ENCODE results near the gene GRM1.

The GRM1 gene

DNA sequence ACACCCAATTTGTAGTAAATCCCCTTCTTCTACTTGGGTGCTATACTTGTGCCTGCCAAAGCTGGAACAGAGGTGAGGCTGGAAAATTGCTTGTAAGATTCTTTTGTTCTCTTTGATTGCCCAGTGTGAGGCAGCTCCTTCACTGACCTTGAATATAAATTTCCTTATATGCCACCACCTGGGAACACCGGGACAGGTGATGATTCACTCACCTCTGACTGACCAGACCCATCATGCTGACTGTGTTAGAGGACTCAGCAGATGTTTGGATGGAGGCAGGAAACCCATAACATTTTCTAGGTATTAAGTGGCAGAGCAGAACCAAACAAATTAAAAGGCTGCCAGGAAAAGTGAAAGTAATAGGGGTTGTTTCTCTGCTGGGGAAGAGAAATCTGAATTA is 120.9 kb downstream of the GRM1 start:
- Histone ChIP-seq H3K27ac (replicated peaks) (no peak overlapping the region), H3K27me3 (ENCODE audit: insufficient read depth, poor library complexity, severe bottlenecking) (no peaks in the 10 kb centered on the region), H3K4me3 (replicated peaks; ENCODE audit: insufficient read depth, low read length) (no peak overlapping the region)
- DNase-seq (ENCODE audit: low read depth in 1 of 2, low spot score in 1 of 2) = no peak
- TF ChIP-seq SPI1 (IDR thresholded peaks at IDR 0.05; ENCODE audit: borderline replicate concordance, low read depth) = no peak
- TF ChIP-seq, protein P1, sequence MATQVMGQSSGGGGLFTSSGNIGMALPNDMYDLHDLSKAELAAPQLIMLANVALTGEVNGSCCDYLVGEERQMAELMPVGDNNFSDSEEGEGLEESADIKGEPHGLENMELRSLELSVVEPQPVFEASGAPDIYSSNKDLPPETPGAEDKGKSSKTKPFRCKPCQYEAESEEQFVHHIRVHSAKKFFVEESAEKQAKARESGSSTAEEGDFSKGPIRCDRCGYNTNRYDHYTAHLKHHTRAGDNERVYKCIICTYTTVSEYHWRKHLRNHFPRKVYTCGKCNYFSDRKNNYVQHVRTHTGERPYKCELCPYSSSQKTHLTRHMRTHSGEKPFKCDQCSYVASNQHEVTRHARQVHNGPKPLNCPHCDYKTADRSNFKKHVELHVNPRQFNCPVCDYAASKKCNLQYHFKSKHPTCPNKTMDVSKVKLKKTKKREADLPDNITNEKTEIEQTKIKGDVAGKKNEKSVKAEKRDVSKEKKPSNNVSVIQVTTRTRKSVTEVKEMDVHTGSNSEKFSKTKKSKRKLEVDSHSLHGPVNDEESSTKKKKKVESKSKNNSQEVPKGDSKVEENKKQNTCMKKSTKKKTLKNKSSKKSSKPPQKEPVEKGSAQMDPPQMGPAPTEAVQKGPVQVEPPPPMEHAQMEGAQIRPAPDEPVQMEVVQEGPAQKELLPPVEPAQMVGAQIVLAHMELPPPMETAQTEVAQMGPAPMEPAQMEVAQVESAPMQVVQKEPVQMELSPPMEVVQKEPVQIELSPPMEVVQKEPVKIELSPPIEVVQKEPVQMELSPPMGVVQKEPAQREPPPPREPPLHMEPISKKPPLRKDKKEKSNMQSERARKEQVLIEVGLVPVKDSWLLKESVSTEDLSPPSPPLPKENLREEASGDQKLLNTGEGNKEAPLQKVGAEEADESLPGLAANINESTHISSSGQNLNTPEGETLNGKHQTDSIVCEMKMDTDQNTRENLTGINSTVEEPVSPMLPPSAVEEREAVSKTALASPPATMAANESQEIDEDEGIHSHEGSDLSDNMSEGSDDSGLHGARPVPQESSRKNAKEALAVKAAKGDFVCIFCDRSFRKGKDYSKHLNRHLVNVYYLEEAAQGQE (IDR thresholded peaks at IDR 0.05; ENCODE audit: insufficient replicate concordance, low read depth) = no peak
- TF ChIP-seq, protein P2, sequence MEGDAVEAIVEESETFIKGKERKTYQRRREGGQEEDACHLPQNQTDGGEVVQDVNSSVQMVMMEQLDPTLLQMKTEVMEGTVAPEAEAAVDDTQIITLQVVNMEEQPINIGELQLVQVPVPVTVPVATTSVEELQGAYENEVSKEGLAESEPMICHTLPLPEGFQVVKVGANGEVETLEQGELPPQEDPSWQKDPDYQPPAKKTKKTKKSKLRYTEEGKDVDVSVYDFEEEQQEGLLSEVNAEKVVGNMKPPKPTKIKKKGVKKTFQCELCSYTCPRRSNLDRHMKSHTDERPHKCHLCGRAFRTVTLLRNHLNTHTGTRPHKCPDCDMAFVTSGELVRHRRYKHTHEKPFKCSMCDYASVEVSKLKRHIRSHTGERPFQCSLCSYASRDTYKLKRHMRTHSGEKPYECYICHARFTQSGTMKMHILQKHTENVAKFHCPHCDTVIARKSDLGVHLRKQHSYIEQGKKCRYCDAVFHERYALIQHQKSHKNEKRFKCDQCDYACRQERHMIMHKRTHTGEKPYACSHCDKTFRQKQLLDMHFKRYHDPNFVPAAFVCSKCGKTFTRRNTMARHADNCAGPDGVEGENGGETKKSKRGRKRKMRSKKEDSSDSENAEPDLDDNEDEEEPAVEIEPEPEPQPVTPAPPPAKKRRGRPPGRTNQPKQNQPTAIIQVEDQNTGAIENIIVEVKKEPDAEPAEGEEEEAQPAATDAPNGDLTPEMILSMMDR (IDR thresholded peaks at IDR 0.05; ENCODE audit: insufficient read depth, low read length) = no peak
- TF ChIP-seq GABPA (IDR thresholded peaks at IDR 0.05; ENCODE audit: low read depth) = no peak
- no peak for TF ChIP-seq POLR2AphosphoS5 (IDR thresholded peaks at IDR 0.05; ENCODE audit: low read depth)

DNA sequence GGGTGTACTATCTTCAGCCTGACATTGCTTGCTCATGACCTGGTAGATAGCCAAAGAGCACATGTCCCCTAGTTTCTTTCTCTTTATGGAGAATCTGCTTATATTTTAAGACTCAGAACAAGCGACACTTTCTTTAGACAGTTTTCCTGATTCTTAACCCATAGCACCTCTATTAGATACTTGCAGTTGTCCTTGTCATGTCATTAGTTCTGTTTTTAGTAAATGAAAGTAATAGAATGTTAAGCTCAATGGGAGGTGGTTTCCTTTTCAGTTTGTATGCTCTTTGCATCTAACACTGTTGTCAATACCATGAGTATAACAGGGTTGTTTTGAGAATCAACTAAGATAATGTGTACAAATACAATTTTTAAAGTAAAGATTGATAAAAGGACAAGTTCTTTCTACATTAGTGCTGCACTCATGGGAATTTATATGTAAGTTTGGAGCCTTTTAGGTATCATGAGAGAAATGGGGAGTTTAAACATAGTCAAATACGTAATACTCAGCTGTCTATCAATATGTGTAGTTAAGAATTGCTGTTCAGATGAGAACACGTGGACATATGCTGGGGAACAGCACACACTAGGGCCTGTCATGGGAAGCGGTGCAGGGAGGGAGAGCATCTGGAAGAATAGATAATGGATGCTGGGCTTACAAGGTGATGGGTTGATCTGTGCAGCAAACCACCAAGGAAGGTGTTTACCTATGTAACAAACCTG is 124.3 kb downstream of the GRM1 start:
- DNase-seq (ENCODE audit: low read depth in 1 of 2, low spot score in 1 of 2) = no peak
- Histone ChIP-seq H3K4me3 (replicated peaks; ENCODE audit: insufficient read depth, low read length) (no peak overlapping the region), H3K27ac (replicated peaks) (no peak overlapping the region), H3K27me3 (ENCODE audit: insufficient read depth, poor library complexity, severe bottlenecking) (no peaks in the 10 kb centered on the region)
- TF ChIP-seq, protein P1 (IDR thresholded peaks at IDR 0.05; ENCODE audit: insufficient replicate concordance, low read depth) = no peak
- TF ChIP-seq GABPA (IDR thresholded peaks at IDR 0.05; ENCODE audit: low read depth) (no peak), SPI1 (IDR thresholded peaks at IDR 0.05; ENCODE audit: borderline replicate concordance, low read depth) (no peak)
- TF ChIP-seq, protein P2 (IDR thresholded peaks at IDR 0.05; ENCODE audit: insufficient read depth, low read length) = no peak

DNA sequence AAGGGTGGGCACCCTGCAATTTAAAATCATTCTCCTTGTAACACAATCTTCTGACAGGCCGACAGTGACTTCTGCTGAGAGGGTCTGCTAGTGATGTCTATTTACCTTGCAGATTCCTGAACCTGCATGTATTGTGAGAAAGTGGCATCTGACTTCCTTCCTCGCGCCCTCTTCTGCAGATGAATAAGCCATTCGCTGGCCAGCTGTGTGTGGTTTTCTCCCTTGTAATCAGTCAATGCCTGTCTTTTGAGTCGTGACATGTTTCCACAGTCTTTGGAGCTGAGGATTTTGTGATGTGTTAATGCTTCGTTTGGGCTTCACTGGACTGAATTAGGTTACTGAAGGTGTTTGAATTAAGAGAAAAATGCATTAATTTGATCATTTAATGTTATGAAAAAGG is 125.3 kb downstream of the GRM1 start:
- Histone ChIP-seq H3K27ac (replicated peaks) (no peak overlapping the region), H3K4me3 (replicated peaks; ENCODE audit: insufficient read depth, low read length) (no peak overlapping the region), H3K27me3 (ENCODE audit: insufficient read depth, poor library complexity, severe bottlenecking) (no peaks in the 10 kb centered on the region)
- no peak for TF ChIP-seq GABPA (IDR thresholded peaks at IDR 0.05; ENCODE audit: low read depth)
- TF ChIP-seq, protein P1 (IDR thresholded peaks at IDR 0.05; ENCODE audit: insufficient replicate concordance, low read depth) = no peak
- TF ChIP-seq, protein P2 (IDR thresholded peaks at IDR 0.05; ENCODE audit: insufficient read depth, low read length) = no peak
- no peak for TF ChIP-seq SPI1 (IDR thresholded peaks at IDR 0.05; ENCODE audit: borderline replicate concordance, low read depth)
- no peak for TF ChIP-seq POLR2AphosphoS5 (IDR thresholded peaks at IDR 0.05; ENCODE audit: low read depth)
- no peak for DNase-seq (ENCODE audit: low read depth in 1 of 2, low spot score in 1 of 2)

Data from HL-60 (cell line).